Activated CD4-positive, alpha-beta T cell treated with anti-CD3 and anti-CD28 coated beads for 36 hours (primary cell): Measurements from ENCODE around the gene EDN1. TPM values are rescaled to one million over a fixed set of nuclear protein-coding genes. Genes with fewer than 3 reads are reported as not detected.

Experiments used
- ATAC-seq: fragments of 200-7000 bp; cut with Tn5 transposase; one replicate; pipeline ENCODE4 v1.10.0; 2021; ENCODE audit warnings: mild to moderate bottlenecking, moderate library complexity
- CTCF ChIA-PET: fragments of 350-600 bp; sonication (Branson Sonifier 250); formaldehyde crosslinking; loops from one replicate; lab custom pipeline; 2021; ENCODE audit warnings: antibody characterized with exemption; lab: Charles Lee
- POLR2A ChIA-PET: fragments of 350-600 bp; sonication (Branson Sonifier 250); formaldehyde crosslinking; loops from one replicate; lab custom pipeline; 2021; ENCODE audit warnings: antibody characterized with exemption, inconsistent platforms; lab: Charles Lee
- DNase-seq: peaks from one replicate; pipeline ENCODE4 v3.0.0-alpha.2; 2020
- H3K27ac Mint-ChIP-seq: one replicate; pipeline ENCODE4 v1.8.0; 2021; ENCODE audit warnings: mixed read lengths
- H3K27me3 Mint-ChIP-seq: one replicate; pipeline ENCODE4 v1.8.0; 2021; ENCODE audit warnings: mixed read lengths
- H3K36me3 Mint-ChIP-seq: one replicate; pipeline ENCODE4 v1.8.0; 2021; ENCODE audit warnings: low read depth, mixed read lengths
- H3K4me1 Mint-ChIP-seq: one replicate; pipeline ENCODE4 v1.8.0; 2021; ENCODE audit warnings: mixed read lengths
- H3K4me3 Mint-ChIP-seq: one replicate; pipeline ENCODE4 v1.8.0; 2021; ENCODE audit warnings: mild to moderate bottlenecking, moderate library complexity, mixed read lengths
- H3K9me3 Mint-ChIP-seq: one replicate; pipeline ENCODE4 v1.8.0; 2021; ENCODE audit warnings: low read depth, mixed read lengths
- intact Hi-C, 2 experiments: fragments of 100-400 bp; cut with DNase I in 1 of 2; cut with micrococcal nuclease in 1 of 2; formaldehyde crosslinking; loops; one replicate each; pipeline versions ENCODE4 v1.14.2 to v1.15.1; 2022 to 2024; cut with DNase I, micrococcal nuclease
- total RNA-seq, 2 experiments: library from RNA; stranded (reverse); gene quantifications; one replicate each; pipeline ENCODE4 v1.2.3, GENCODE V29; 2021

EDN1 gene
- total RNA-seq, 2 experiments from 2014 or later, result not detected

DNA sequence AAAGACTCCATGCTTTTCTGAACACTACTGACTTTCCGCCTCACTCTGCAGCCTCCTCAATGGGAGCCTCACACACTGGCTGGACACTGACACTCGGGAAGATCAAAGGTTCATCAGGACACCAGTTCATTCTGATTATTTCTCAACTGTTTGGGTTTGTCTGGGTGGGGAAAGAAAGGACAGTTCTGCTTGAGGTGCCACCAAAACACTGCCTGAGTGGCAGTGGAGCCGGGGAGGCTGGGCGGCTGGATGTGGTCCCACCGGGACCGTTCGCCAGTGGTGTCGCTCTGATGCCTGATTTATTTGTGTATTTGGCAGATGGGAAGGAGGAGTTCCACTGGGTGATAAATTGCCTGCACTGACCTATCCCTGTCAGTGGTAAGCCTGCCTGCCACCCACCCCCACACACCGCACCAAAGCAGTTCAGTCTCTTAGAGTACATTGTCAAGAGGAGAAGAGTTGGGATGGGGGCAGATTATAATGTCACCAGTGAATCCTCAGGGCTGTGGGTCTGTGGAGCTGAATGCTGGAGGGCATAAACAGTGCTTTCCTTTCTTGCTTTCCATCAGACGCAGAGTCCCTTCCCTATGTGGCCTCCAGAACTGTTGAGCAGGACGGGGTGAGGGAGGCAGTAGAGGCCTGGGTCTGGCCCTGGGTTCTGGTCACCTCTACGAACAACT, 49.8 kb downstream of the EDN1 start:
- ChIA-PET POLR2A (no interaction called here), CTCF (no interaction called here)
- Mint-ChIP-seq H3K9me3 (no peaks in the 10 kb centered on the region), H3K4me3 (no peak overlapping the region), H3K27ac (no peak overlapping the region), H3K36me3 (no peaks in the 10 kb centered on the region), H3K27me3 (peaks cover 4% of the 10 kb centered on the region), H3K4me1 (no peaks in the 10 kb centered on the region)
- ATAC-seq (no peak), DNase-seq (no peak)
- intact Hi-C loops, result no loop called here

DNA sequence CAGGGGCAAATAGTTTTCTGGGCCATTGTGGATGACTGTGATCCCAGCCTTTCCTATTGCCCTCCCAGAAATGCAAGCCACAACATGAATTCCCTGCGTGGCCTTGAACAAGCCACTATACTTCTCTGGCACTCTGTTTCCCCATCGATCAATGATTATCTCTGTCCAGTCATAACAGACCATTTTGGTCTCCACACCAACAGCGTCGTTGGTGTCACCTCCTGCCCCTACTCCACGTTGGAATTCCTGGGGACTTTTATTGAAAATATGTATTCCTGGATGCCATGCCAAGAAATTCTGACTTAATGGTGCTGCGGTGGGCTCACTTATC, 50.3 kb downstream of the EDN1 start:
- Mint-ChIP-seq H3K36me3 (no peaks in the 10 kb centered on the region), H3K9me3 (no peaks in the 10 kb centered on the region), H3K4me1 (no peaks in the 10 kb centered on the region), H3K27ac (no peak overlapping the region), H3K4me3 (no peak overlapping the region), H3K27me3 (peaks cover 4% of the 10 kb centered on the region)
- ATAC-seq, result no peak
- ChIA-PET CTCF (no interaction called here), POLR2A (no interaction called here)
- DNase-seq, result no peak
- intact Hi-C loops, result no loop called here

DNA sequence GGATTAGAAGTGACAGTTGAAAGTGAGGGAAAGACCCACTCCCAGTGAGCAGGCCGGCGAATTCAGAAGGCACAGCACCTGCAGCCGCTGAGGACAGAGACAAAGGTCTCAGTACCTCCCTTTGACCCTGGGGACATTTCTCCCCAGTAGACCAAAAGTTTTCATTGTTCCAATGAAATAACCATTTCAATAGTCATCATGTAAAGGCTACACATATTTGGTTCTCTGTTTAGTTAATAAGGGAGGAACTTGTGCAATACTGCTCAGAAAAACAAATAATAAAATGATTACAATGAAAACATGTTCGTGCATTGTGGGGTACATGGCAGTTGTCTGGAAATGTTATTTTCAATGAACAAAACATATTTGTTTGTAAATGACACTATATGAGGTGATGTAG, 52.5 kb downstream of the EDN1 start:
- ChIA-PET POLR2A (no interaction called here), CTCF (no interaction called here)
- Mint-ChIP-seq H3K27ac (no peak overlapping the region), H3K9me3 (no peaks in the 10 kb centered on the region), H3K27me3 (peaks cover 6% of the 10 kb centered on the region), H3K4me1 (no peaks in the 10 kb centered on the region), H3K36me3 (no peaks in the 10 kb centered on the region), H3K4me3 (no peak overlapping the region)
- no peak for DNase-seq
- no peak for ATAC-seq
- intact Hi-C loops, result no loop called here

DNA sequence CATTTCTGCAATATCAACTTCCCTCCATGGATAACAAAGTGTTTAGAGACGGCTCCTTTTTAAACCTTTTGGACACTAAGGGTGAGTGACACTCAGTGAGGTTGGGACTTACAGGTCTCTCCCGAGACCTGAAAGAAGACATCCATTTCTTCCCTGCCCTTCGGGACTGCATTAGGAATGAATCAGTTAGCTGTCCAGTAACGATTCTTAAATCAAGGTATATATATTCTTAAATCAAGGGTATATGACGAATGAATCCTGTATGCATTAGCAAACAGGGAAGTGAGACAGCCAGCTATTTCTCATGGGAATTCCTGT, 52.9 kb downstream of the EDN1 start:
- Mint-ChIP-seq H3K36me3 (no peaks in the 10 kb centered on the region), H3K9me3 (no peaks in the 10 kb centered on the region), H3K27ac (no peak overlapping the region), H3K4me1 (no peaks in the 10 kb centered on the region), H3K4me3 (no peak overlapping the region), H3K27me3 (peaks cover 6% of the 10 kb centered on the region)
- ChIA-PET CTCF (no interaction called here), POLR2A (no interaction called here)
- DNase-seq, result no peak
- intact Hi-C loops, result no loop called here
- ATAC-seq, result no peak

DNA sequence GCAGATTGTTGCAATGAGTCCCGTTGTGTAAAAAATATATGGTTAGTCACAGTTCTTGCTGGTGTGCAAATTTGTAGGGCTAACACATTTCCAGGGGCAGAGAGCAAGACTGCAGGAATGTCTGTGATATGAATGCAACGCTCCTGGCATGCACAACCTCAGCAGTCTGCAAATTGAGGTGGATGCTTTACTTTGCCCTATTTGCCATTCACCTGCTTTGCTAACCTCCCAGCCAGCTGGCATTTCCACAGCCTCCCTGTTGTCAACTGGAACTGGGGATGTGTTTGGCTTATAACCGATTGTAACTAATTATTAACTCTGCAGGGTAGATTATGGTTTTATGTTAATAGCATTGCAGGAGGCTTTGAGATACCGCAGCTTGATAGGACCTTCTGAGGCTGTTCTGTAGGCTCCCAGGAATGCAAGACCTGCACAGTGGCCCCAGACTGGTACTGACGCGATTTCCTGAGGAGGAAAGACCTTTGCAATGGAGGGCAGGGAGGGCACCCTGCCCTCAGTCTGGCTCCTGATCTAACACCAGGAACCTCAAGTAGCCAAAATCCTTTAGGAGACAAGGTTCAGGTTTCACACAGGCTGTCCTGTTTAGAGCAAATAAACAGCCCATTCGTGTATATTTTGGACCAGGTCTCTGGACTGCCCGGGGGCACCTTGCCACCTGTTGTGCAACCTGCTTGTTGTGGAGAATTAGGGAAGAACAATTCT, 53.4 kb downstream of the EDN1 start:
- ChIA-PET CTCF (no interaction called here), POLR2A (no interaction called here)
- Mint-ChIP-seq H3K4me3 (no peak overlapping the region), H3K27me3 (peaks cover 7% of the 10 kb centered on the region), H3K36me3 (no peaks in the 10 kb centered on the region), H3K27ac (no peak overlapping the region), H3K9me3 (no peaks in the 10 kb centered on the region), H3K4me1 (no peaks in the 10 kb centered on the region)
- no peak for DNase-seq
- intact Hi-C loops, result no loop called here
- no peak for ATAC-seq

DNA sequence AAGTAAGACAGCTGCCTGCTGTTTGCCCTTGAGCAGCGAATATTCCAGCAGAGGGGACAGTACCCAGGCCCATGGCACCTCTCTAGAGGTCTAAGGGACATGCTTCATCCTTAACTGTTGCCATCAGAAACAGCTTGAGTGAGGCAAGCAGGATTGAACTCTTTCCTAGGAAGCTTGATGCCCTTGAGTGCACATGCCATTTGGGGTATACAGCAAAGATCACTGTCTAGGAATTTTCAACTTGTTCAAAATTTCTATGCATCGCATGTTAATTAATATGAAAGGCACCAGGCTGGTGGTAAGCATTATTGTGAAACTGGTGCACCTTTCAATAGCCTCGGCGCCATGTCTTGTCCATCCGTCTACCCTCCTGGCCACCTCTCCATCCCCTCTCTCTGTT, 54.1 kb downstream of the EDN1 start:
- Mint-ChIP-seq H3K27ac (no peak overlapping the region), H3K9me3 (no peaks in the 10 kb centered on the region), H3K4me1 (no peaks in the 10 kb centered on the region), H3K36me3 (no peaks in the 10 kb centered on the region), H3K4me3 (no peak overlapping the region), H3K27me3 (peaks cover 9% of the 10 kb centered on the region)
- ChIA-PET CTCF (no interaction called here), POLR2A (no interaction called here)
- DNase-seq, result no peak
- ATAC-seq, result no peak
- intact Hi-C loops, result no loop called here

DNA sequence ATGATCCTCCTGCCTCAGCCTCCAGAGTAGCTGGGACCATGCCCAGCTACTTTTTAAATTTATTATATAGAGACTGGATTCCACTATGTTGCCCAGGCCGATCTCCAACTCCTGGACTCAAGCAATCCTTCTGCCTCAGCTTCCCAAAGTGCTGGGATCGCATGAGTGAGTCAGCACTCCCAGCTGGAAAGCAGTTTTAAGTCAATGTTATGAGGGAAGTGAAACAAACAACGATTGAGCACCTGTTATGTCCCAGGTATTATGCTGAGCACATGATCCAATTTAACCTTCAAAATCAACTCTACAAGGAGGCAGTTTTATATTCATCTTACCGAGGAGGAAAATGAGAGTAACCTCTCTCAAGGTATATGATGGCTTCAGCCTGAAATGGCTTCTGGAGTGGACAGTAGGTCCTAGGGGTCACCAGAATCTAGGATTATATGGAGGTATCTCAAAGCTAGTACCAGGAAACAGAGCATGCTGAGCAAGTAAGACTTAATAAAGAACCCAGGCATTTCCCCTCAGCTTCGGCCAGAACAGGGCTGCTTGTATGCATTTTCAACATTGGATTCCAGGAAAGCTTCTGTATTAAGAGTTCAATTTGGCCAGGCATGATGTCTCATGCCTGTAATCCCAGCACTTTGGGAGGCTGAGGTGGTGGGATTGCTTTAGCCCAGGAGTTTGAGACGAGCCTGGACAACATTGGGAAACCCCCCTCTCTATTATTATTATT, 55.0 kb downstream of the EDN1 start:
- peaks cover 15% of the 10 kb centered on the region for H3K27me3 Mint-ChIP-seq
- no peak overlapping the region for H3K4me3 Mint-ChIP-seq
- H3K9me3 Mint-ChIP-seq, result no peaks in the 10 kb centered on the region
- no peak overlapping the region for H3K27ac Mint-ChIP-seq
- intact Hi-C loops, result no loop called here
- H3K36me3 Mint-ChIP-seq, result no peaks in the 10 kb centered on the region
- POLR2A ChIA-PET, result no interaction called here
- ATAC-seq (no peak), DNase-seq (no peak)
- CTCF ChIA-PET, result interaction anchor here (0.5 to 1.1 kb wide), 2 partner anchors 8 to 55 kb away, joined by 3 to 4 read pairs; partner anchors contain the start of gene EDN1
- no peaks in the 10 kb centered on the region for H3K4me1 Mint-ChIP-seq

DNA sequence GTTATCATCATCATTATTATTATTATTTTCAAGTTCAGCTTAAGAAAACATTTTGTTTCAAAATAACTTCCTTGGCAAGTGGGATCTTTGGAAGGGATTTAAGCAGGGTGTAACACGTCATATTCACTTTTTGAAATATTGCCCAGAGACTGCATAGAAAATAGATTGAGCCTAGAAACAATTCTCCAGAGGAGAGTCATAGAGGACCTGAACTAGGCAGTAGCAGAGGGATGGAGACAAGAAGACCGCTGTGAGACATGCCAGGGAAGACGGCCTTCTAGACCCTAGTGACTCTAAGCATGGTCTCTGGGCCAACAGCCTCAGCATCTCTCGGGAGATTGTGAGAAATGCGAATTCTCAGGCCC, 55.5 kb downstream of the EDN1 start:
- Mint-ChIP-seq H3K36me3 (no peaks in the 10 kb centered on the region), H3K27me3 (peaks cover 15% of the 10 kb centered on the region), H3K9me3 (peaks cover 1% of the 10 kb centered on the region), H3K4me3 (no peak overlapping the region), H3K27ac (no peak overlapping the region), H3K4me1 (no peaks in the 10 kb centered on the region)
- ChIA-PET CTCF (interaction anchor here (1.1 kb wide), 1 partner anchor 56 kb away, joined by 3 read pairs; the partner anchor contains the start of gene EDN1), POLR2A (no interaction called here)
- intact Hi-C loops, result no loop called here
- DNase-seq (no peak), ATAC-seq (no peak)
